ENCODE data around the gene AEN. TPM values are rescaled to one million over a fixed set of nuclear protein-coding genes. Genes with fewer than 3 reads are reported as not detected.

The AEN gene
- polyA plus RNA-seq, 1 experiment, result 45.5 TPM

- no peak for DNase-seq (ENCODE audit: low read depth)
- TF ChIP-seq, protein P1, sequence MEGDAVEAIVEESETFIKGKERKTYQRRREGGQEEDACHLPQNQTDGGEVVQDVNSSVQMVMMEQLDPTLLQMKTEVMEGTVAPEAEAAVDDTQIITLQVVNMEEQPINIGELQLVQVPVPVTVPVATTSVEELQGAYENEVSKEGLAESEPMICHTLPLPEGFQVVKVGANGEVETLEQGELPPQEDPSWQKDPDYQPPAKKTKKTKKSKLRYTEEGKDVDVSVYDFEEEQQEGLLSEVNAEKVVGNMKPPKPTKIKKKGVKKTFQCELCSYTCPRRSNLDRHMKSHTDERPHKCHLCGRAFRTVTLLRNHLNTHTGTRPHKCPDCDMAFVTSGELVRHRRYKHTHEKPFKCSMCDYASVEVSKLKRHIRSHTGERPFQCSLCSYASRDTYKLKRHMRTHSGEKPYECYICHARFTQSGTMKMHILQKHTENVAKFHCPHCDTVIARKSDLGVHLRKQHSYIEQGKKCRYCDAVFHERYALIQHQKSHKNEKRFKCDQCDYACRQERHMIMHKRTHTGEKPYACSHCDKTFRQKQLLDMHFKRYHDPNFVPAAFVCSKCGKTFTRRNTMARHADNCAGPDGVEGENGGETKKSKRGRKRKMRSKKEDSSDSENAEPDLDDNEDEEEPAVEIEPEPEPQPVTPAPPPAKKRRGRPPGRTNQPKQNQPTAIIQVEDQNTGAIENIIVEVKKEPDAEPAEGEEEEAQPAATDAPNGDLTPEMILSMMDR (IDR thresholded peaks at IDR 0.05; ENCODE audit: insufficient read depth, low read depth, low read length), result no peak
- no peak overlapping the region for H3K4me3 ChIP-seq (ENCODE audit: low read depth, low read length)
- ChIA-PET POLR2A (no interaction called here), CTCF (interaction anchor here (1.5 kb wide), 1 partner anchor 26 kb away, joined by 3 read pairs; no protein-coding TSS in a partner anchor)
- 0 out of 2 replicates have a peak, but pooled peaks cover 4% of the 10 kb centered on the region for H3K27me3 ChIP-seq (ENCODE audit: control insufficient read depth, insufficient read depth, low read length)
- no peaks in the 10 kb centered on the region for H3K36me3 ChIP-seq (ENCODE audit: control insufficient read depth, insufficient read depth, low read length)
These were observed 53.5 kb downstream of the AEN start for GRCh38 chr15:88674661-88675060.

GRCh38 chr15:88678755-88679154, 57.6 kb downstream of the AEN start:
- H3K4me3 ChIP-seq (ENCODE audit: low read depth, low read length), result no peak overlapping the region
- TF ChIP-seq, protein P1 (IDR thresholded peaks at IDR 0.05; ENCODE audit: insufficient read depth, low read depth, low read length), result no peak
- no peak for DNase-seq (ENCODE audit: low read depth)
- CTCF ChIA-PET, result interaction anchor here (0.5 kb wide), 1 partner anchor 23 kb away, joined by 3 read pairs; no protein-coding TSS in a partner anchor
- H3K27me3 ChIP-seq (ENCODE audit: control insufficient read depth, insufficient read depth, low read length), result peaks cover 5% of the 10 kb centered on the region; the same call in 1 of the 2 replicates
- no peaks in the 10 kb centered on the region for H3K36me3 ChIP-seq (ENCODE audit: control insufficient read depth, insufficient read depth, low read length)
- POLR2A ChIA-PET, result no interaction called here

DNA sequence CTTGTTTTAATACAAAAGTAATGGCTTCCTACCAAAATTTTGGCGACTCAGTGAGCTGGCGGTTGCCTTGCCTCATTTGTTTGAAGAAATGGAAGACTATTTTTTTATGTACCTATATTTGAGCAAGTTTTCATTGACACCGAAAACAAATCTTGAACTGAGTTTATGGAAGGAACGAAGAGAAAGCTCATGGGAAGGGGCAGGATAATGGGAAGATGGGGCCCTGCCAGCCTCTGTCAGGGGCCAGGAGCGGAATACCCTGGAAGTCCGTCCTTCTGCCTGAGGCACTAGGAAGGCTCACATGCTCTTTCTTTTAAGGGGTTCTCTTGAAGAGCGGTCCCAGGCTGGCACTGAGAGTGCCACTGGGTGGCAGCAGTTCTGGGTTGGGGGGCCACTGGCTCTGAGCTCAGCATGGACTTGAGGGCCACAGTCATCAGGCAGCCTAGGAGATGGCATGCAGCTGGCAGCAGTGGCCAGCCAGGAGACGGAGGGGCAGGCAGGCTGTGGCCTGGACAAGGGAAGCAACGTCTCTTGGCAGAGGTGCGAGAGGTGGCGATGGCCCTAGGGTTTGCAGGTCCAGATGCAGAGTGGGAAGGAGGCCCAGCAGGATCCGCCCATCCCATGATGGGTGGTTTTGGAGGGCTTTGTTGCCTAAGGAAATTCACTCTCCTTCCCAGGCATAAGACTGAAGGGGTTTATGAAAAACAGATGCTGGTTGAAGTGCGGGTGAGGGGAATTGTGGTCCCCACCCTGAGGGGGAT, 59.3 kb downstream of the AEN start:
- TF ChIP-seq, protein P1 (IDR thresholded peaks at IDR 0.05; ENCODE audit: insufficient read depth, low read depth, low read length), result no peak
- POLR2A ChIA-PET, result no interaction called here
- CTCF ChIA-PET, result interaction anchor here (0.5 to 1.2 kb wide), 2 partner anchors 10 to 111 kb away, joined by 3 to 4 read pairs; no protein-coding TSS in a partner anchor

DNA sequence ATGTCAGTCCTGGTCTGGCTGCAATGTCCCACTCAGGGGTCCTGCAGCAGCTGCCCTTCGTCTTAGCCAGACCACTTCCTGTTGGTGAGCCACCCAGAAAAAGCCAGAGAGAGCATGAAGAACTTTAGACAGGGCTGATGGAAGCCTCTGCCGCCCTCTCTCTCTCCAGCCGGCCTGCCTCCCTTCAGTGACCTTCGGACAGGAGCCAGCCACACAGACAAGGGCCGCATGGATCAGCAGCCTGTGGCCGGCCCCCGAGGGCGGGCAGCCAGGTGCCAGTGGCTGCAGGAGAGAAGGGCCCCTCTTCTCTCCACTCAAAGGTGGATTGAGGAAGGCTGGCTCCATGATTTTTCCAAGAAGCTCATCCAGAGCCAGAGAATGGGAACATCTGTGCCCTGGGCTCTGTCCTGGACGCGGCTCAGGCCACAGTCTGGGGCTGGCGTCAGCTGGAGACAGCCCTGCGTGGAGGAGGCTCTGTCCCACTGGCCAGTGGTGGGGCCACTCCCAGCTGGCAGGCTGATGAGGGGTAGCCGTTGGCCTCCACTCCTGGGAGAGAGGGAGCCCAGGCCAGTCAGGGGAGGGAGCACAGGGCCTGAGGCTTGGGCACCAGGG, 60.6 kb downstream of the AEN start:
- Histone ChIP-seq H3K36me3 (ENCODE audit: control insufficient read depth, insufficient read depth, low read length) (no peaks in the 10 kb centered on the region), H3K4me3 (ENCODE audit: low read depth, low read length) (no peak overlapping the region), H3K27me3 (ENCODE audit: control insufficient read depth, insufficient read depth, low read length) (peaks cover 4% of the 10 kb centered on the region; the same call in 1 of the 2 replicates)
- ChIA-PET POLR2A (no interaction called here), CTCF (interaction anchor here (1.4 kb wide), 1 partner anchor 25 kb away, joined by 3 read pairs; no protein-coding TSS in a partner anchor)
- DNase-seq (ENCODE audit: low read depth), result no peak
- TF ChIP-seq, protein P1 (IDR thresholded peaks at IDR 0.05; ENCODE audit: insufficient read depth, low read depth, low read length), result no peak

More for the DNA sequence above, 59.3 kb downstream of the AEN start:
- H3K27me3 ChIP-seq (ENCODE audit: control insufficient read depth, insufficient read depth, low read length), result peaks cover 2% of the 10 kb centered on the region; the same call in 1 of the 2 replicates
- H3K4me3 ChIP-seq (ENCODE audit: low read depth, low read length), result no peak overlapping the region
- DNase-seq (ENCODE audit: low read depth), result no peak
- H3K36me3 ChIP-seq (ENCODE audit: control insufficient read depth, insufficient read depth, low read length), result no peaks in the 10 kb centered on the region

Small RNAs within 50 kb of the gene (small RNA-seq; reads per million reads assigned to genes)
- gene MIR1179 (ENCODE audit: insufficient read length, low read depth, low replicate concordance), result 8.0 reads per million, percentile 72 among the genes with 10 or more reads in this experiment
- gene MIR7-2 (ENCODE audit: insufficient read length, low read depth, low replicate concordance), result 5.3 reads per million, percentile 63 among the genes with 10 or more reads in this experiment

Other genes starting within 250 kb of the AEN start
- gene MRPL46, start 154.0 kb upstream of the AEN start, polyA plus RNA-seq (2011; rRNA removed), result 18.4 and 22.1 TPM in 2 replicates
- gene MRPS11, start 153.6 kb upstream of the AEN start, polyA plus RNA-seq (2011; rRNA removed), result 79.3 and 103 TPM in 2 replicates
- gene DET1, start 74.7 kb upstream of the AEN start, polyA plus RNA-seq (2011; rRNA removed), result 10.4 and 11.0 TPM in 2 replicates
- 1.8 and 4.2 TPM in 2 replicates for gene ISG20, start 17.7 kb downstream of the AEN start, polyA plus RNA-seq (2011; rRNA removed)
- gene ACAN, start 182.1 kb downstream of the AEN start, polyA plus RNA-seq (2011; rRNA removed), result 0.85 and 3.6 TPM in 2 replicates

Measured in BJ (cell line).